GM21723 (cell line): ENCODE results near the gene VEGFB.

ENCODE experiments used
- ATAC-seq: cut with Tn5 transposase; IDR thresholded peaks from one replicate; pipeline ENCODE4 v1.9.1; 2021; ENCODE audit warnings: mild to moderate bottlenecking, moderate library complexity; ENCODE audit not compliant: unreplicated experiment

The VEGFB gene

GRCh38 chr11:64230171-64230984, 4.0 kb upstream of the VEGFB start, which contains the start of gene DNAJC4:
Gene DNAJC4, plus strand, starts transcription at chr11:64230548. Its CDS starts 307 bp downstream, at chr11:64230855.
- ATAC-seq, result peak; percentile 43

GRCh38 chr11:64230985-64231365, 3.4 kb upstream of the VEGFB start:
- no peak for ATAC-seq

- ATAC-seq, result no peak
Measured at GRCh38 chr11:64231546-64231945, 2.8 kb upstream of the VEGFB start.

GRCh38 chr11:64232182-64232966, 2.0 kb upstream of the VEGFB start:
- ATAC-seq, result no peak

GRCh38 chr11:64232967-64233315, 1.4 kb upstream of the VEGFB start:
- no peak for ATAC-seq

- no peak for ATAC-seq
Measured at GRCh38 chr11:64234647-64235379, 429 bp downstream of the VEGFB start.

GRCh38 chr11:64235437-64236161, 1.2 kb downstream of the VEGFB start:
- ATAC-seq, result no peak

- ATAC-seq, result no peak
Measured at GRCh38 chr11:64237484-64237951, 3.1 kb downstream of the VEGFB start.

- no peak for ATAC-seq
Measured at GRCh38 chr11:64238076-64238475, 3.7 kb downstream of the VEGFB start.

GRCh38 chr11:64238999-64239398, 4.6 kb downstream of the VEGFB start:
- ATAC-seq, result no peak

- ATAC-seq, result peak; percentile 7
Measured at GRCh38 chr11:64239662-64240434, 5.5 kb downstream of the VEGFB start.

- ATAC-seq, result peak; percentile 45
Measured at GRCh38 chr11:64240435-64241240, 6.3 kb downstream of the VEGFB start, which contains the start of gene FKBP2. Gene FKBP2, plus strand, starts transcription at chr11:64241095. Its CDS starts 1,293 bp downstream, at chr11:64242388.

- peak; percentile 62 for ATAC-seq
Measured at GRCh38 chr11:64241241-64241490, 6.8 kb downstream of the VEGFB start.

- peak; percentile 55 for ATAC-seq
Measured at GRCh38 chr11:64241491-64242374, 7.3 kb downstream of the VEGFB start.

- ATAC-seq, result no peak
Measured at GRCh38 chr11:64243236-64243854, 9.0 kb downstream of the VEGFB start.

GRCh38 chr11:64244107-64244506, 9.7 kb downstream of the VEGFB start:
- ATAC-seq, result no peak

GRCh38 chr11:64244966-64245365, 10.6 kb downstream of the VEGFB start:
- ATAC-seq, result no peak

- no peak for ATAC-seq
Measured at GRCh38 chr11:64245401-64245796, 11.0 kb downstream of the VEGFB start.
